Activated naive CD4-positive, alpha-beta T cell (primary cell): ENCODE data around the gene NBPF8.
"Not testable (repeated sequence)": the region's sequence is repeated elsewhere in the genome, so short reads cannot be mapped to it uniquely, and the experiment has no call there.

Source experiments
- DNase-seq, 4 experiments: peaks; one replicate each; lab custom pipeline; 2025; lab: John Stamatoyannopoulos, UW

The NBPF8 gene

GRCh38 chr1:120414911-120415480 is at the start of gene NBPF8:
NBPF8 (plus strand) TSS chr1:120415035; CDS start chr1:120436523, 21,488 bp downstream.
- peak in 3 of 4 experiments; percentile 13 to 54 (median 38) for DNase-seq

GRCh38 chr1:120367709-120368108 is 47.1 kb upstream of the NBPF8 start:
- DNase-seq = not testable (repeated sequence)

GRCh38 chr1:120386651-120387050 is 28.2 kb upstream of the NBPF8 start:
- DNase-seq = not testable (repeated sequence)

GRCh38 chr1:120388597-120389126 is 26.2 kb upstream of the NBPF8 start:
- not testable (repeated sequence) for DNase-seq

GRCh38 chr1:120391365-120391764 is 23.5 kb upstream of the NBPF8 start:
- not testable (repeated sequence) for DNase-seq

- not testable (repeated sequence) for DNase-seq
Observed at GRCh38 chr1:120393316-120394232, 21.3 kb upstream of the NBPF8 start.

GRCh38 chr1:120405348-120405747 is 9.5 kb upstream of the NBPF8 start:
- DNase-seq = not testable (repeated sequence)

GRCh38 chr1:120414451-120414850 is 384 bp upstream of the NBPF8 start:
- DNase-seq = not testable (repeated sequence)

GRCh38 chr1:120415492-120415961 is 692 bp downstream of the NBPF8 start:
- DNase-seq = not testable (repeated sequence)

GRCh38 chr1:120425063-120425462 is 10.2 kb downstream of the NBPF8 start:
- DNase-seq = not testable (repeated sequence)

GRCh38 chr1:120431626-120432025 is 16.8 kb downstream of the NBPF8 start:
- DNase-seq = not testable (repeated sequence)

- not testable (repeated sequence) for DNase-seq
Observed at GRCh38 chr1:120433831-120434230, 19.0 kb downstream of the NBPF8 start.

- not testable (repeated sequence) for DNase-seq
Observed at GRCh38 chr1:120449124-120449523, 34.3 kb downstream of the NBPF8 start.
